Cardiac fibroblast (primary cell): ENCODE results near the gene DUSP8.

Source experiments
- DNase-seq, 2 donors: peaks; one replicate each; pipeline versions ENCODE4 v3.0.0 to v3.0.0-alpha.2; 2010; ENCODE audit warnings: low read depth in 2 of 2
- H3K4me3 ChIP-seq, 2 donors: replicated peaks in 1 of 2; 1 replicate in 1 of 2; 2 replicates in 1 of 2; pipeline ENCODE4 v1.5.1; 2011; ENCODE audit warnings: low read depth in 2 of 2, low read length in 2 of 2, mild to moderate bottlenecking in 2 of 2, moderate library complexity in 1 of 2
- TF ChIP-seq, protein P1 (sequence below): IDR thresholded peaks from one replicate; pipeline ENCODE4 v1.5.1; 2011; ENCODE audit warnings: low read depth, mild to moderate bottlenecking, low read length, inconsistent platforms

Gene DUSP8

DNA sequence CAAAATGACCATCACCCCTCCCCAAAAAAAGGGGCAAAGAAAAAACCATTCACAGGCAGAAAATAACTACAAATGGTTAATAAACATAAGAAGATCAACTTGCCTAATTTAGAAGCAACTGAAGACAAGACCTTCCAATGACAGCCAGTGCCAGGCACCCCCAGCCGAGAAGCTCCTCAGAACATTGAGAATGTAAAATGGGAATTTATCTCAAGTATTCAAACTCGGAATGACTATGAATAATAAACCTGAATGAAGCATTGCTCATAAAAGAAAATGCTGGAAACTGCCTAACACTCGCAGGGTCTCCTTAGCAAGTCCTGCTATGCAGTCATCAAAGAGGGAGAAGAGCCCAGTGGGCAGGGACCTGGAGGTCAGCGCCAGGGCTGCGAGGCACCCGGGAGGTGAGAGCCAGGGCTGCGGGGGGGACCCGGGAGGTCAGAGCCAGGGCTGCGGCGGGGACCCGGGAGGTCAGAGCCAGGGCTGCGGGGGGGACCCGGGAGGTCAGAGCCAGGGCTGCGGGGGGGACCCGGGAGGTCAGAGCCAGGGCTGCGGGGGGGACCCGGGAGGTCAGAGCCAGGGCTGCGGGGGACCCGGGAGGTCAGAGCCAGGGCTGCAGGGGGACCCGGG is 62.3 kb downstream of the DUSP8 start:
- no peak overlapping the region for H3K4me3 ChIP-seq
- TF ChIP-seq, protein P1, sequence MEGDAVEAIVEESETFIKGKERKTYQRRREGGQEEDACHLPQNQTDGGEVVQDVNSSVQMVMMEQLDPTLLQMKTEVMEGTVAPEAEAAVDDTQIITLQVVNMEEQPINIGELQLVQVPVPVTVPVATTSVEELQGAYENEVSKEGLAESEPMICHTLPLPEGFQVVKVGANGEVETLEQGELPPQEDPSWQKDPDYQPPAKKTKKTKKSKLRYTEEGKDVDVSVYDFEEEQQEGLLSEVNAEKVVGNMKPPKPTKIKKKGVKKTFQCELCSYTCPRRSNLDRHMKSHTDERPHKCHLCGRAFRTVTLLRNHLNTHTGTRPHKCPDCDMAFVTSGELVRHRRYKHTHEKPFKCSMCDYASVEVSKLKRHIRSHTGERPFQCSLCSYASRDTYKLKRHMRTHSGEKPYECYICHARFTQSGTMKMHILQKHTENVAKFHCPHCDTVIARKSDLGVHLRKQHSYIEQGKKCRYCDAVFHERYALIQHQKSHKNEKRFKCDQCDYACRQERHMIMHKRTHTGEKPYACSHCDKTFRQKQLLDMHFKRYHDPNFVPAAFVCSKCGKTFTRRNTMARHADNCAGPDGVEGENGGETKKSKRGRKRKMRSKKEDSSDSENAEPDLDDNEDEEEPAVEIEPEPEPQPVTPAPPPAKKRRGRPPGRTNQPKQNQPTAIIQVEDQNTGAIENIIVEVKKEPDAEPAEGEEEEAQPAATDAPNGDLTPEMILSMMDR, result no peak
- no peak for DNase-seq

DNA sequence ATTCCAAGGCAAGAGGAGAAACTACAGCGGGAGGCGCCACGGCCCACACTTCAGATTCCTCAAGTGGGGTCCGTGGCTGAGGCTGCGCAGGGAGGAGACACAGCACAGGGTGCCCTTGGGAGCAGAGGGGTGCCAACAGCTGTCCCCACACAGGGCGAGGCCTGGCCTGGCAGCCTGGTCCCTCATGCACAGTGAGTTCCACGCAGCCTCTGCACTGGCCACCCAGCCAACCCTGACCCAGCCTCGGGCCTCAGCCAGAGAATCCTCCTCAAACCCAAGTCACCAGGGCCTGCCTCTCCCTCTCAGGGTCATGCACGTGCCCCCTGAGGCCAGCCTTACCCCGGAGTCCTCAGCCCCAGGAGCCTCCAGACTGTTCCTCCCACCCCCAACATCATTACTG is 63.1 kb downstream of the DUSP8 start:
- DNase-seq, result no peak
- TF ChIP-seq, protein P1, result no peak
- no peak overlapping the region for H3K4me3 ChIP-seq

DNA sequence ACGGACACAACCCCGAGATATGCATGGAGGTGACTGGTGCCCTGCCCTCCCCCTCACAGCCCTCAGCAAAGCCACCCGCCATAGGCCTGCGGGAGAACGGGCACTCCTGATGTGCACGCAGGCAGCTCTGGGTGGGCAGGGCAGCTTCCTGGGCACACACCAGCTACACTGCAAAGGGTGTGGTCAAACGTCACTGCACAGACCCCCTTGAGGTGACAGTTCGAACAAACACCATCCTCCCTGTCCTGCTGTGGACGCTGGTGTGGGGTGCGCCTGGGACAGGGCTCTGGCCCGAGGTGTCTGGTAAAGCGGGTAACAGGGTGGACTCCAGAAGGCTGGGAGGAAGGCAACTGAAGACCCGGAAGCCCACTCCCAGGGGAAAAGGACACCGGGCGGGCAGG is 63.6 kb downstream of the DUSP8 start:
- no peak for DNase-seq
- TF ChIP-seq, protein P1, result no peak
- H3K4me3 ChIP-seq, result no peak overlapping the region

DNA sequence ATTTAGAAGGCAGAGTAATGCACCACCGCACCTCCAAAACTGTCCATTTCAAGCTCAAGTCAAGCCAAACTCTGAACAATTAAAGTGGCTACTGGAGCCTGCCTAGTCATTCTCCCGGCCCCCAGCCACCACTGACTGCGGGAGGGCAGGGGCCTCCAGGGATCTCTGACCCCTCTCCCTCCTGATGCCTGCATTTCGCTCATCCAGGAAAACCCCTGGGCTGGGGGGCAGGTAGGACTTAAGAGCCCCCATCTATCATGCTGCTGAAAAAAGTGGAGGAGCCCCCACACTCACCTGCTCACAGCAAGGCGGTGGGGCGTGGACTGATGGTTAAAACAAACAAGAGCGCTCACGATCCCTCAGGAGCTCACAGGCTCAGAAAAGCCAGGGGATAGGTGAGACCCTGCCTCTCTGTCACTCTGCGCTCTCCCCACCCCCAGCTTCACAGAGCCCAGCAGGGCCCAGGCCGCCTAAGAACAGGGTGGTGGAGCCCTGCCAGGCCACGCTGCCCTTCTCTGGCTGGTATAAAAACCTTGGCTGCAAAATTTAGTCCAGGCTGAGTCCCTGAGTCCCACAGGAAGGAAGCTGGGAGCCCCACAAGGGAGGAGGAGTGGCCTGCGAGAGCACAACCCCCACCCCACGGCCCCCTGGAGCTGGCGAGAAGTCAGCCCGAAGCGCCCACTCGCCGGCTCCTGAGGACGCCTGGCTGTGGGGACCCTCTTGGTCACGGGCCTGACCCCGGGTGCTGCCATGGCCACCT is 64.5 kb downstream of the DUSP8 start:
- TF ChIP-seq, protein P1, result no peak
- peak in 1 of 2 donors; percentile 18 for DNase-seq
- no peak overlapping the region for H3K4me3 ChIP-seq

DNA sequence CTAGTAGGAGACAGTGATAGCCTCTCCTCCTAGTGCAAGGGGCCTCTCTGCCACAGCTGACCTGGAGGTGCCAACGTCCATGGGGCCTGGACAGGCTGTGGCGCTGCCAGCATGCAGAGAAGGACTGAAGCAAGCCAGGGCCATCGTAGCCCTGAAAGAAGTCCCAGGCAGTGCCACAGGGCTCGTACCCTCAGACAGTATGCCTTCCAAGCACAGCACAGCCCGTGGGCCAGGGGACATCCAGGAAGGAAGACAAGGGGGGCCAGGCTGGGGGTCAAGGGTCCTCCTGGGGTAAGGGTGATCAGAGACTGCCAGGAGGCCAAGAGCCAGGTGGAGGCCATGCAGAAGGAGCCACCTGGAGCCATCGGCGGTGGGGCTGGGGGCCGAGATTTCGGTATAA is 65.1 kb downstream of the DUSP8 start:
- H3K4me3 ChIP-seq, result no peak overlapping the region
- TF ChIP-seq, protein P1, result no peak
- no peak for DNase-seq

DNA sequence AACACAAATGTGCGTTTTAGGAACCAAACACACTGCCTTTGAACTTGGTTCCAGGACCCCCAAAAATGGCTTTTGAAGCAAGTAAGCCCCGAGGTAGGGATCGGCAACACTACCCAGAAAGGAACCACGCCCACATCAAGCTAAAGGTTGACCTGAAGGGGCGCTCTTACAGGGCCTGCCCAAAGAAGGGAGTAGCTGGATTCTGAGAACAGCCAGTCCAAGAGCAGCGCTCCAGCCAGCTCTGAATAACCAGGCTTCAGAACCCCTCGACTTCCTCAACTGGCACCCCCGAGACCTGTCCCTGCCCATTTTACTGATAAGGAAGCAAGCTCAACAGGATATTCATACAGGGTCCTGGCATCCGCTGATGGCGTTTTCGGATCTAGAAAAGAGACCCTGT is 66.6 kb downstream of the DUSP8 start:
- no peak overlapping the region for H3K4me3 ChIP-seq
- TF ChIP-seq, protein P1, result no peak
- no peak for DNase-seq
